Stimulated activated CD8-positive, alpha-beta memory T cell treated with anti-CD3 and anti-CD28 coated beads, Interleukin-7, amount 100 ng/mL, for 48 hours (primary cell): ENCODE results near the gene RRP8.

ENCODE experiments used
- DNase-seq, 2 donors: peaks; one replicate each; pipeline ENCODE4 v3.0.0-alpha.2; 2020; ENCODE audit warnings: low read depth in 1 of 2; ENCODE audit errors: extremely low read depth in 1 of 2

RRP8 gene

DNA sequence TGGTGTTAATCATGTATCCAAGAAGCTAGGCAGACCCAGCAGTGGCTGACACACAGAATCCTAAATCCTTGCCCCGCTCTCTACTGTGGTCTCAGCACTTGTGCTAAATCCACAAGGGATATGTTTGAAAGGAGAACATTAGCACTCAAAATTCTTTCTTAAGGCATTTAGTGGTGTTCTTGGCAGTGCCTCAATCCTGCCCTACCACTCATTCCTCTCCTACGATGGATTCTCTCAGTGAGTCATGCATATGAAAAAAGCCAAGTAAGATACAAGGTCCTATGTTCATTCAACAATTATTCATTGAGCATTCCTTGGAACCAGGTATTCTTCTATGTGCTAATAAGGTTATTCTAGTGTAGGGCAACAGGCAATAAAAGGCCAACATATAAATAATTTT is 31.2 kb downstream of the RRP8 start:
- DNase-seq, result no peak

- no peak for DNase-seq
Observed at GRCh38 chr11:6571434-6572008, 31.9 kb downstream of the RRP8 start.

DNA sequence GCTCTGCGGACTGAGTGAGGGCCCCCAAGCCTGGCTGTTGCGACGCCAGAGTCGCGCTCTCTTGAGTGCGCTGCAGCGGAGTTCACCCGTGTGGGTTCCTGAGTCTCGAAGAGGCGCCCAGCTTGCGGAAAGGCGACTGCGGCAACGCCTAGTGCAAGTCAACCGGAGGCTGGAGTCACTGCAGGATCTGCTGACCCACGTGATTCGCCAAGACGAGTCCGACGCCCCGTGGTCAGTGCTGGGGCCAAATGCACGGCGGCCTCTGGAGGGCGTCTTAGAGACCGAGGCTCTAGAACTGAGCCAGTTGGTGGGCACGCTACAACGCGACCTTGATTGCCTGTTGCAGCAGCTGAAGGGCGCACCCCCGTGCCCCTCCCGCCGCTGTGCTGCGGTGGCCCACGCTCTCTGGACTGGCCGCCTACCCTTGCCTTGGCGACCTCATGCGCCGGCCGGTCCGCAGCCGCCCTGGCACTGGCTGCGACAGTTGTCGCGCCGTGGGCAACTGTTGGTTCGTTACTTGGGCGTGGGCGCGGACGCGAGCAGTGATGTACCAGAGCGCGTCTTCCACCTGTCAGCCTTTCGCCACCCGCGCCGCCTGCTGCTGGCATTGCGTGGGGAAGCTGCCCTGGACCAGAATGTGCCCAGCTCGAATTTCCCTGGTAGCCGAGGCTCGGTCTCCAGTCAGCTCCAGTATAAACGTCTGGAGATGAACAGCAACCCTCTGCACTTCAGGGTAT is 32.6 kb downstream of the RRP8 start:
- DNase-seq, result no peak

DNA sequence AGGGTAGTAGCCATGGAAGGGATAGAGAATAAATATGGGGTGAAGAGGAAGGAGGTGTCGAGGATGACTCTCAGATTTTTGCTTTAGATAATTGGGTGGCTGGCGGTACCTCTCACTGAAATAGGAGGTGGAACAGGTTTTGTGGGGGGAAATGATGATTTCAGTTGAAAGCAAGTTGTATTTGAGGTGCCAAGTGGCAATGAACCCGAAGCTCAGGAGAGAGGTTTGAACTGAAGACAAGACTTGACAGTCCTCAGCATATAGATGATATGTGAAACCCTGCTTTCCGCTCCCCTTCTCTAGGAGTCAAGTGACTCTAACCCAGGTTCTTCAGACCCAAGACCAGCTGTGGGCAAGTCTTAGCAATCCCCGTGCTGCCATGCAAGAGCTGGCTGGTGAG is 33.7 kb downstream of the RRP8 start:
- DNase-seq, result no peak

GRCh38 chr11:6568191-6568918 is 35.1 kb downstream of the RRP8 start:
- DNase-seq, result no peak

DNA sequence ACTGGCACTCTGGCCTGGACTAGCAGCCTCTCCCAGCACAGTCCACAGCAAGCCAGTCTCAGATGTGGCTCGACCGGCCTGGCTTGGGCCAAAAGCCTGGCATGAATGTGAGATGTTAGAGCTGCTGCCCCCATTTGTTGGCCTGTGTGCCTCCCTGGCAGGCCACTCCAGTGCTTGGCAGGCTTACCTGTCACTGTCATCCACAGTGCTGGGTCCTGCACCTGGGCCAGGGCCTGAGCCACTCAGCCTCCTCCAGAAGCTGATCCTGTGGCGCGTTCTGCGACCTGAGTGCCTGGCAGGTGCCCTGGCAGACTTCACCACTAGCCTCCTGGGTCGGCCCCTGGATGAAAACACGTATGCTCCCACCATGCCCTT is 36.1 kb downstream of the RRP8 start:
- DNase-seq, result no peak

DNA sequence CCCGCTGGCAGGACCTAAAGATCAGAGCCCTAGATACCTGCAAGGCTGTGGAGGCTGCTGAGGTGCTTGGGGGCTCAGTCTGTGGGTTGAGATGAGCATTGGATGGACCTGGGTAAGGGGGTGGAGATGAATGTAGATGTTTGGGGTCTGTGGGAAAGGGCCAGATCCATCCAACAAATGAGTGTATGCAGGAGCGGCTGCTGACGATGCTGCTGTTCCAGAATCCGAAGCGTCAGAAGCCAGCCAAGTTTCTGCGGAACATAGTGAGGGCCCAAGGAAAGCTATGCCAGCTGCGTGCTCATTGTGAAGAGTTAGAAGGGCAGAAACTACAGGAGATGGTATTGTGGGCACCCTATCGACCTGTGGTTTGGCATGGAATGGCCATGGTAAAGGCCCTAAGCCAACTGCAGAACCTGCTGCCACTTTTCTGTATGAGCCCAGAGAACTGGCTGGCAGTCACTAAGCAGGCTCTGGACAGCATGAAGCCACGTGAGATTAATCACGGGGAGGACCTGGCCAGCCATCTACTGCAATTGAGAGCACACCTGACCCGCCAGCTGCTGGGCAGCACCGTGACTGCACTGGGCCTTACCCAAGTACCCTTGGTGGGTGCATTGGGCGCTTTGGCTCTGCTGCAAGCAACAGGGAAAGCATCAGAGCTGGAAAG is 36.6 kb downstream of the RRP8 start:
- DNase-seq, result no peak

DNA sequence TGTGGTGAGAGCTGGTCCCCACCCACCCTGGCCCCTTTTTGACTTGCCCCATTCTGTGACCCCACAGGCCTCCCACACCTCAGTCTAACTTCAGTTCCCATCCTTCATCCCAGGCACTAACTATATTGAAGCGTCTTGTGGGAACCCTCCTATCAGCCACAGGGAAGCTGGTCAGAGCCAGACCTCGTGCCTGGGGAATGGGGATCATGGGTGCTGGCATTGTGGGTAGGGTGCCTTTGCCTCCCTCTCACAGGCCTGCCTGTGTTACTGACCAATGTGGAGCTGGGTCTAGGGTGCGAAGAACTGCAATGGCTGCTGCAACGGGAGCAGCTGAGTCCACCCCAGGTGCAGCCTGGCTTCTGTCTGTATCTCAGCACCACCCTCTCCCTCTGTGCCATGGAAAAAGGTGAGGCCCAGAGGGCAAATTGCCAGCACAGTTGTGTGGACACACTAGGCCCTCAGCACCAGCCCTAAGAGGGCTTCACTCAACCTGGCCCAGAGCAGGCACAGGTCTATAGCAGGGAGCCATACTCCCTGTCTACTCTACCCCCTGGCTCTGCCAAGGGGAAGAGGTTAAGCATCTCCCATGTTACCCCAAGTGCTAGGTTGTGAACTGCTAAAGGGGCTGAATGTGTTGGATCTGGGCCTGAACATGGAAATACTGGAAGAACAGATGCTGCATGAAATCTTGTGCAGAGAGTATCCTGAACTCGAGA is 37.3 kb downstream of the RRP8 start:
- DNase-seq, result no peak

GRCh38 chr11:6565325-6565724 is 38.1 kb downstream of the RRP8 start:
- no peak for DNase-seq

- DNase-seq, result no peak
Observed at GRCh38 chr11:6563667-6564066, 39.7 kb downstream of the RRP8 start.

DNA sequence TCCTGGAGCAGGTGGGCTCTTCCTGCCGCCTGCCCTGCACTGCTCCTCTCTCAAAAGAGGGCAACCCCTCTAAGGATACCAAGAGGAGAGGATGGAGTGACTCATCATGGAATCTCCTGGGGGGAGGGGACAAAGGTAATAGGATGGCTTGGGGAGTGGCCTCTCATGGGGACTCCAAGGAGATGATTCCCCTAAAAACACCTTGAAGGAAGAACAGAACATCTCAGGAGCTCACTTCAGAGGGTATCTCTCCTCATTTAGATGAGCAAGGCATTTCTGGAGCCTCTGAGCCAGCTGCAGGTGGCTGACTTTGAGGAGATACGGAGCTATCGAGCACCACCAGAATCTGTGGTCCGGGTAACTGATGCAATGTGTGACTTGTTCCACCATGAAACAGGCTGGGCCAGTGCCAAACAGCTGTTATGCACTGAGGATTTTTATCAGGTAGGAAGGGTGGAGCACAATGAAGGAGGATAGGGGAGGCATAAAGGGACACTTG is 40.2 kb downstream of the RRP8 start:
- DNase-seq, result no peak

- DNase-seq, result no peak
Observed at GRCh38 chr11:6561288-6561687, 42.1 kb downstream of the RRP8 start.

GRCh38 chr11:6559369-6559768 is 44.0 kb downstream of the RRP8 start:
- DNase-seq, result no peak

DNA sequence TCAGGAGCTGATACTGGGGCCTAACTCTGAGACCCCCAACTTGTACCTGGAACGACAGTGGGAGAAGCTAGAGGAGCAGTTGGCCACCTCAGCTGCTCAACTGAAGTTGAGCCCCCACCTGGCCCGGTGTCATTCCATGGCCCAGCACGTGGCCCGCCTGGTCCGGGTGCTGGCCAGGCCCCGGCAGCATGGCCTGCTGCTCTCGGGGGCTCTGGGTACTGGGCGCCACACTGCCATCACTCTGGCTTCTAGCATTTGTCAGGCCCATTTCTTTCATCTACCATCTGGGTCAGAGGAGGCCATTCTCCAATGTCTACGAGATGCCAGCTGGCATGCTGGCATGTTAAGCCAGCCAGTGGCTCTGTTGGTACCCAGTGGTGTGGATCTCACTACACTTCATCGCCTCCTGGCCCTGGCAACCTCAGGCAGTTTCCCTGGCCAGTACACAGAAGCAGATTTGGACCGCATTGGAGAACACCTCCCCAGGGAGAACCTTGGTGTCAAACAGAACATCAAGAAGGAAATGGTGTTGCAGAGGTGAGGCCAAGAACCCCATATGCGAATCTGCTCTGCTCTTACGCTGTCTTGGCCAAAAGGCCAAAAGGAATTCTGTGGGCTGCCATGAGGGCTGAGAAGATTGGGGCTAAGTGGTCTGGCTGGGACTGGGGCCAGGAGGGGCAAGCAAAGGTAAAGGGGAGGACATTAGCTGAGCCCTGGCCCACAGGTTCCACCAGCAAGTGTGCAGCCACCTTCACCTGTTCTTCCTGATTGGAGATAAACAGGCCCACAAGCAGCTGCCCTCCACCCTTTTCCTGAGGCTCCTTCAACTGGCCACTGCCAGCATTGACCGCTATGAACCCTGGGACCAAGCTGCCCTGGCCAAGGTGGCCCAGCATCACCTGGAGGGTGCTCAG is 45.4 kb downstream of the RRP8 start:
- DNase-seq, result no peak

GRCh38 chr11:6557063-6557462 is 46.4 kb downstream of the RRP8 start:
- no peak for DNase-seq

GRCh38 chr11:6556139-6556949 is 47.1 kb downstream of the RRP8 start:
- no peak for DNase-seq

DNA sequence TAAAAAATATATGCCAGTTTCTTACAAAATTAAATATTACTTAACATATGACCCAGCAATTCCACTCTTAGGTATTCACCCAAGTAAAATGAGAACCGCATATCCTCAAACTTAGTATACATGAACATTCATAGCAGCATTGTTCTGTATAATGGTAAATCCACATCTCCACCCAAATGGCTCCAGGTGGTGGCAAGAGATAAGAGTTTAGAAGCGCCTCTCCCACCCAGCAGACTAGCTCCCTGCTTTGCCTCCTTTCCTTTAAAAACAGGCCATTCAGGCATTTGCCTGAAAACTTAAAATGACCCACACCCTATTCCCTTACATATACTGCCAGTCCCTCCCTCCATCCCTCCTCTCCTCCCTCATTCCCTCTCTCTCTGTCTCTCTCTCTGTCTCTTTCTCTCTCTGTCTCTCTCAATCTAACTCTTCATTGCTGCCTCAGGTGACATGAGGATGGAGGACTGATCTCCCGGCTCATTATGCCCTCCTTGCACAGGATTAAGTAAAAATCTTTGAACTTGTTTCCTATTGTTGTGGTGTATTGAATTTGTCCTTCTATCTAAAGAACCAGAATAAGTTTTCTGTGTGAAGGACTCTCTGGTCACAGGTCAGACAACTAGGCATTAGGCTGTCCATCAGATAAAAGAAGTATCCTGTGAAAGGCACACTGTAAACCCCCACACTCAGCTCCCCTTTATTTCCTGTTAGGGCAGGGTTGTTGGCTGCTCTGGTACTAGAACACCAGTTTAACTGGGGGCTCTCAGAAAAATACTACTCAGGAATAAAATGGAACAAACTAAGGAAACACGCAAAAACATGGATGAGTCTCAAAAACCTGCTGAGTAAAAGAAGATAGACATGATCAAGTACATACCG is 48.3 kb downstream of the RRP8 start:
- no peak for DNase-seq

DNA sequence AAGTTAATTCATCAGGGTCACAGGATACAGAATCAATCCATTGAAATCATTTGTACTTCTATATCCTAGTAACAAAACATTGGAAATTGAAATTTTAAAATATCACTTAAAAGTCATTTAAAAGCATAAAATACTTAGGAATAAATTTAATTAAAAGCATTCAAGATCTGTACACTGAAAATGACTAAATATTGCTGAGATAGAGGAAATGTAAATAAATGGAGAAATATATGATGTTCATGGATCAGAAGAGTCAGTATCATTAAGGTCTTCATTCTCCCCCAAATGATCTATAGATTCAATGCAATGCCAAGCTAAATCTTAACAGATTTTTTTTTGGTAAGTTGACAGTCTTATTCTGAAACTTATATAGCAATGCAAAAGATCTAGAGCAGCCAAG is 49.8 kb downstream of the RRP8 start:
- no peak for DNase-seq
